Forelimb muscle (tissue), 1 donor: ENCODE results near the gene GOLGA6L26. TPM values are rescaled to one million over a fixed set of nuclear protein-coding genes. Genes with fewer than 3 reads are reported as not detected.
"Not testable (repeated sequence)": the region's sequence is repeated elsewhere in the genome, so short reads cannot be mapped to it uniquely, and the experiment has no call there.

Experiments used
- DNase-seq: peaks from one replicate; pipeline ENCODE4 v3.0.0-alpha.2; 2013; ENCODE audit warnings: low read depth
- polyA plus RNA-seq: library from polyadenylated mRNA; unstranded; fragments of 120-200 nt; gene quantifications from one replicate; pipeline ENCODE4 v1.2.1, GENCODE V29; 2013; ENCODE audit not compliant: insufficient read length

Gene GOLGA6L26
- polyA plus RNA-seq, result not detected

GRCh38 chr15:23334096-23334495, at the start of gene GOLGA6L26:
Gene GOLGA6L26, minus strand, starts transcription at chr15:23334196. Its CDS starts 61 bp downstream, at chr15:23334135.
- DNase-seq, result not testable (repeated sequence)

GRCh38 chr15:23381192-23381591, 47.2 kb upstream of the GOLGA6L26 start:
- not testable (repeated sequence) for DNase-seq

DNA sequence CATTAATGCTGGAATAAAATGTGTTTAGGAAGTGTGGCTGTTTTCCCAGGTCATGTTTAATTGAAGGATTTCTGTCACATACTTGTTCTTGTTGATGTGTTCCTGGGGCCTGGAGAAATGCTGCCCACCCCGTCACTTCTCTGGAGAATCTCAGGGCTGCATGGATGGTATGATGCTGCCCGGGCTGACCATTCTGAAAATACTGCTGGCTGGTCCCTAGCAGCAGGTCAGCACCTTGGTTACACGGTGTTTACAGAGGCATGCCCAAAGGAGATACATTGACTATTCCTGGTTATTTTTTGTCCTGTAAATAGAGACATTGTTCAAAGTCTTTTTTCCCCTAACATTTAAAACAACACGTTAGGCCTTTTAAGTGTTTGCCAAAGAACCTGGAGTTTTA, 46.7 kb upstream of the GOLGA6L26 start:
- not testable (repeated sequence) for DNase-seq

GRCh38 chr15:23378946-23379345, 45.0 kb upstream of the GOLGA6L26 start:
- DNase-seq, result not testable (repeated sequence)

GRCh38 chr15:23374226-23374625, 40.2 kb upstream of the GOLGA6L26 start:
- not testable (repeated sequence) for DNase-seq

DNA sequence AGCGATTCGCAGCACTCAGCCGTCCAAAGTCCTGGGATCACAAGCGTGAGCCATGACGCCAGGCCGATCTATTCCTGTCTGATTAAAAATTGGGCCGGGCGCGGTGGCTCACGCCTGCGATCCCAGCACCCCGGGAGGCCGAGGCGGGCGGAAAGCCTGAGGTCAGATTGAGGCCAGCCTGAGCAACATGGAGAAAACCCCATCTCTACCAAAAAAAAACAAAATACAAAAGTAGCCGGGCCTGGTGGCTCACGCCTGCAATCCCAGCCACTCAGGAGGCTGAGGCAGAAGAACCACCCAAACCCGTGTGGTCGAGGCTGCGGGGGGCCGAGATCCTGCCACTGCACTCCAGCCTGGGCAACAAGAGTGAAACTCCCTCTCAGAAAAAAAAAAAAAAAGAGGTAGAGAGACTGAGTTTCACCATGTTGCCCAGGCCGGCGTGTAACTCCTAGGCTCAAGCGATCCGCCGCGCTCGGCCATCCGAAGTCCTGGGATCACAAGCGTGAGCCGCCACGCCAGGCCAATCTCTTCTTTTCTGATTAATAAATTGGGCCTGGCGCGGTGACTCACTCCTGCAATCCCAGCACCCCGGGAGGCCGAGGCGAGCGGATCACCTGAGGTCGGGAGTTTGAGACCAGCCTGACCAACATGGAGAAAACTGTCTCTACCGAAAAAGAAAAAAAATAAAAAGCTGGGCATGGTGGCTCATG, 39.0 kb upstream of the GOLGA6L26 start:
- DNase-seq, result not testable (repeated sequence)

- no peak for DNase-seq
These were observed 38.3 kb upstream of the GOLGA6L26 start for GRCh38 chr15:23372284-23372683.

DNA sequence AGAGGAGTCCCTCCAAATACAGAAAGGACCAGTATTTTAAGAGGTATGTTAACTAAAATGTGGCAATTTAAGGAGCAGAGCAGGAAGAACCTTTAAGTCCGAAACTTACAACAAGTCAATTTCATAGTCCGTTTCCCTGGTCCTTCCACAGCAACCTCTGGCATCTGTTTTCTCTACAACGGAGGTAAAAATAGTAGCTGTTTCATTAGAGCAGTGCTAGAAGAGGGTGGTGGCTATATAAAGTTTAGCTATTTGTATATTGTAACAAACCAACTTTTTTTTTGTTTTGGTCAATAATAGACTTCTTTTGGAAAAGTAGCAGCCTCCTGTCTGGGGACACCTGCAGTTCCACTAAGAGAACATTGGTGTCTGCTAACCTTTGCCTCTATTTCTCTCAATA, 37.9 kb upstream of the GOLGA6L26 start:
- not testable (repeated sequence) for DNase-seq

DNA sequence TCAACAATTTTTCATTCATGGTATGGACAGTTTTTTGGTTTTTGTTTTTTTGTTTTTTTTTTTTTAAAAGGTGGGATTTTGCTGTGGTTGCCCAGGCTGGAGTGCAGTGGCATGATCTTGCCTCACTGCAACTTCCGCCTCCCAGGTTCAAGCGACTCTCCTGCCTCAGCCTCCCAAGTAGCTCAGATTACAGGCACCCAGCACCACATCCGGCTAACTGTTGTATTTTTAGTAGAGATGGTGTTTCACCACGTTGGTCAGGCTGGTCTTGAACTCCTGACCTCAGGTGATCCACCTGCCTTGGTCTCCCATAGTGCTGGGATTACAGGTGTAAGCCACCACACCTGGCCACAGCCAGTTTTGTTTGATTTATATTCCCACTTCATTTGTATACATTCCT, 37.1 kb upstream of the GOLGA6L26 start:
- DNase-seq, result not testable (repeated sequence)

GRCh38 chr15:23370578-23370977, 36.6 kb upstream of the GOLGA6L26 start:
- DNase-seq, result no peak

DNA sequence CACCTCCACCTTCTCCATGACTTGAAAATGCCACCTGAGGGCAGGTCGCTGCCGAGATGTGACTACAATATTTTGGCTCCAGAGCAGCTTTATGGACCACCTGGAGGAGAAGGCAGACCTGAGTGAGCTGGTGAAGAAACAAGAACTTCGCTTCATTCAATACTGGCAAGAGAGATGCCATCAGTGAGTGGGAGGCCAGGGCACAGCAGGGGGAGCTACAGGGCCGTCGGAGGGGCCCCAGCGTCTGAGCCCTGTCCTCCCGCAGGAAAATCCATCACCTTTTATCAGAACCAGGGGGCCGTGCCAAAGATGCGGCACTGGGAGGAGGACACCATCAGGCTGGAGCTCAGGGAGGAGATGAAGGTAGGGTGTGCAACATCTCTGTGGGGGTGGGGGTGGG, 30.3 kb upstream of the GOLGA6L26 start:
- not testable (repeated sequence) for DNase-seq

GRCh38 chr15:23362622-23363021, 28.6 kb upstream of the GOLGA6L26 start:
- DNase-seq, result not testable (repeated sequence)

- not testable (repeated sequence) for DNase-seq
These were observed 20.5 kb upstream of the GOLGA6L26 start, which contains the start of gene GOLGA8S for GRCh38 chr15:23354448-23354847. Gene GOLGA8S, plus strand, starts transcription at chr15:23354748. Its CDS starts 62 bp downstream, at chr15:23354810.

GRCh38 chr15:23311233-23311632, 22.8 kb downstream of the GOLGA6L26 start:
- not testable (repeated sequence) for DNase-seq

DNA sequence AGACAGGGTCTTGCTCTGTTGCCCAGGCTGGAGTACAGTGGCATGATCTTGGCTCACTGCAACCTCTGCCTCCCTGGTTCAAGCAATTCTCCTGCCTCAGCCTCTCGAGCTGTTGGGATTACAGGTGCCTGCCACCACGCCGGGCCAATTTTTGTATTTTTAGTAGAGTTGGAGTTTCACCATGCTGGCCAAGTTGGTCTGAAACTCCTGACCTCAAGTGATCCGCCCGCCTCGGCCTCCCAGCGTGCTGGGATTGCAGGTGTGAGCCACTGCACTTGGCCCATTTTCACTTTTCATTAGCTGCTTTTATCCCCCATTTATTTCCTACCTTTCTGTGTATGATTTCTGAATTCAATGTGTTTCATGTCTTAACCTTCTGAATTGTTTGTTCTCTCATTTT, 28.1 kb downstream of the GOLGA6L26 start:
- DNase-seq, result not testable (repeated sequence)

- DNase-seq, result not testable (repeated sequence)
These were observed 29.2 kb downstream of the GOLGA6L26 start for GRCh38 chr15:23304805-23305204.

DNA sequence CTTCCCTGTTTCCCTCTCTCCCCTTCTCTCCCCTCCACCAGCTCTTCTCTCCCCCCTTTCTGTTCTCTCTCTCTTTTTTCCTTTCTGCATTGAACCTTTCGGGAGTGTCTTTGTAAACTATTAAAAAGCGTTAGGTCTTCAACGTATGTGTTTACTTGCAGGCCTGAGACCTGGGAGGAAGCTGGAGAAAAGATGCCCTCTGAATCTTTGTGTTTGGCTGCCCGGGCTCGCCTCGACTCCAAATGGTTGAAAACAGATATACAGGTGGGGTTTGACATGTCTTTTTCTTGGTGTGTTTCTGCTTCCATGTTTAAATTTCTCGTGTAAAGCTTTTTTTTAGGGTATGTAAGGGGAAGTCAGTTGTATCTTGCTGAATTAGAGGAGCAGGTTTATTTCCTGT, 29.7 kb downstream of the GOLGA6L26 start:
- DNase-seq, result not testable (repeated sequence)

DNA sequence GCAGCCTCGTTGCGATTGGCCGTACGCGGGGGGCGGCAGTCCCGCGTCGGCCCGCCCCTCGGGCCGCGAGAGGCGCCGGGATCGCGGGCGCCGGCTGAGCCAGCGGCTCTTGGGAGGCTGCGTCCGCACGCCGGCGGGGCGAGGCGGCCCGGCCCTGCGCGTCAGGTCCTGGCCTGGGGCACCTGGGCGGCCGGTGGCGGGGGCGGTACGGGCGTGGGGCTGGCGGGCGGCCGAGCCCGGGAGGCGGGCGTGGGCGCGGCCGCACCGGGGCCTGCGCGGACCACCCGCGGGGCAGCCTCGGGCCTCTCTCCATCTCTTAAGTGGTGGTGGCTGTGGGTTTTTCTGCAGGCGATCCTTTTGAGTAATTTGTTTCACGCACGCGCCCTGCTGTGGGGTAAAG, 30.3 kb downstream of the GOLGA6L26 start:
- DNase-seq, result not testable (repeated sequence)

DNA sequence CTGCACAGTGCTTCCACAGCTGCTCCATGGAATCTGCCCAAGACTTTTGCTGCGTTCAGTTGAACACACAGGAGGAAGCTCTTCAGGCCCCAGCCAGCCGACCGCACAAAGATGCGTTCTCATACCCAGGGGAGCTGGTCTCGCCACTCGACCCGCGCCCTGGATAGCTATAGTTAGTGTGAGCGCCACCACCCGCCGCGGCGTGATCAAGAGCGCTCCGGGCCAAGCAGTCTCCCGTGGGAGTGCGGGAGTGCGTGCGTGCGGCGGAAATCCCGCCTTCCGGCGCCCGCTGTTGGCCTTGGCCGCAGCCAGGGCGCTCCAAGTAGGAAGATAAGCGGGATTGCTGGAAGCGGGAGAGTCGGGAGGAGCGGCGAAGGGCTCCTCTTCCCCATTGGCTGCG, 30.8 kb downstream of the GOLGA6L26 start:
- DNase-seq, result not testable (repeated sequence)
